ENCODE measurements around the gene SLC30A4.

The SLC30A4 gene, protein sequence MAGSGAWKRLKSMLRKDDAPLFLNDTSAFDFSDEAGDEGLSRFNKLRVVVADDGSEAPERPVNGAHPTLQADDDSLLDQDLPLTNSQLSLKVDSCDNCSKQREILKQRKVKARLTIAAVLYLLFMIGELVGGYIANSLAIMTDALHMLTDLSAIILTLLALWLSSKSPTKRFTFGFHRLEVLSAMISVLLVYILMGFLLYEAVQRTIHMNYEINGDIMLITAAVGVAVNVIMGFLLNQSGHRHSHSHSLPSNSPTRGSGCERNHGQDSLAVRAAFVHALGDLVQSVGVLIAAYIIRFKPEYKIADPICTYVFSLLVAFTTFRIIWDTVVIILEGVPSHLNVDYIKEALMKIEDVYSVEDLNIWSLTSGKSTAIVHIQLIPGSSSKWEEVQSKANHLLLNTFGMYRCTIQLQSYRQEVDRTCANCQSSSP

GRCh38 chr15:45522328-45523165 is at the start of gene SLC30A4:
Gene SLC30A4, minus strand, starts transcription at chr15:45522755. Its CDS starts 401 bp downstream, at chr15:45522354.
- no peak for DNase-seq (ENCODE audit: low read depth, low spot score)
- TF ChIP-seq, protein P1, sequence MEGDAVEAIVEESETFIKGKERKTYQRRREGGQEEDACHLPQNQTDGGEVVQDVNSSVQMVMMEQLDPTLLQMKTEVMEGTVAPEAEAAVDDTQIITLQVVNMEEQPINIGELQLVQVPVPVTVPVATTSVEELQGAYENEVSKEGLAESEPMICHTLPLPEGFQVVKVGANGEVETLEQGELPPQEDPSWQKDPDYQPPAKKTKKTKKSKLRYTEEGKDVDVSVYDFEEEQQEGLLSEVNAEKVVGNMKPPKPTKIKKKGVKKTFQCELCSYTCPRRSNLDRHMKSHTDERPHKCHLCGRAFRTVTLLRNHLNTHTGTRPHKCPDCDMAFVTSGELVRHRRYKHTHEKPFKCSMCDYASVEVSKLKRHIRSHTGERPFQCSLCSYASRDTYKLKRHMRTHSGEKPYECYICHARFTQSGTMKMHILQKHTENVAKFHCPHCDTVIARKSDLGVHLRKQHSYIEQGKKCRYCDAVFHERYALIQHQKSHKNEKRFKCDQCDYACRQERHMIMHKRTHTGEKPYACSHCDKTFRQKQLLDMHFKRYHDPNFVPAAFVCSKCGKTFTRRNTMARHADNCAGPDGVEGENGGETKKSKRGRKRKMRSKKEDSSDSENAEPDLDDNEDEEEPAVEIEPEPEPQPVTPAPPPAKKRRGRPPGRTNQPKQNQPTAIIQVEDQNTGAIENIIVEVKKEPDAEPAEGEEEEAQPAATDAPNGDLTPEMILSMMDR (IDR thresholded peaks at IDR 0.05; ENCODE audit: insufficient read depth, low read length, missing control alignments), result peak; percentile 30
- ChIA-PET POLR2A (no interaction called here), CTCF (interaction anchor here (0.6 to 1.2 kb wide), 3 partner anchors 9 to 92 kb away, joined by 3 to 5 read pairs (median 4); no protein-coding TSS in a partner anchor)
- H3K4me3 ChIP-seq (ENCODE audit: low read depth, low read length), result peak within 1 kb of the TSS; percentile 67

GRCh38 chr15:45555934-45556608 is 33.5 kb upstream of the SLC30A4 start:
- ChIA-PET POLR2A (no interaction called here), CTCF (no interaction called here)
- DNase-seq (ENCODE audit: low read depth, low spot score), result no peak
- TF ChIP-seq, protein P1 (IDR thresholded peaks at IDR 0.05; ENCODE audit: insufficient read depth, low read length, missing control alignments), result no peak
- no peak overlapping the region for H3K4me3 ChIP-seq (ENCODE audit: low read depth, low read length)

- TF ChIP-seq, protein P1 (IDR thresholded peaks at IDR 0.05; ENCODE audit: insufficient read depth, low read length, missing control alignments), result no peak
- POLR2A ChIA-PET, result no interaction called here
- no peak overlapping the region for H3K4me3 ChIP-seq (ENCODE audit: low read depth, low read length)
- DNase-seq (ENCODE audit: low read depth, low spot score), result no peak
- CTCF ChIA-PET, result interaction anchor here (0.6 kb wide), 1 partner anchor 60 kb away, joined by 3 read pairs; no protein-coding TSS in a partner anchor
These were observed 29.1 kb upstream of the SLC30A4 start for GRCh38 chr15:45551676-45552075.

GRCh38 chr15:45550436-45550835 is 27.9 kb upstream of the SLC30A4 start:
- DNase-seq (ENCODE audit: low read depth, low spot score), result no peak
- ChIA-PET CTCF (interaction anchor here (1.4 to 2.1 kb wide), 3 partner anchors 10 to 93 kb away, joined by 5 to 10 read pairs (median 6); no protein-coding TSS in a partner anchor), POLR2A (interaction anchor here (1.5 kb wide), 1 partner anchor 37 kb away, joined by 13 read pairs; the partner anchor contains the start of gene BLOC1S6)
- H3K4me3 ChIP-seq (ENCODE audit: low read depth, low read length), result no peak overlapping the region
- TF ChIP-seq, protein P1 (IDR thresholded peaks at IDR 0.05; ENCODE audit: insufficient read depth, low read length, missing control alignments), result no peak

DNA sequence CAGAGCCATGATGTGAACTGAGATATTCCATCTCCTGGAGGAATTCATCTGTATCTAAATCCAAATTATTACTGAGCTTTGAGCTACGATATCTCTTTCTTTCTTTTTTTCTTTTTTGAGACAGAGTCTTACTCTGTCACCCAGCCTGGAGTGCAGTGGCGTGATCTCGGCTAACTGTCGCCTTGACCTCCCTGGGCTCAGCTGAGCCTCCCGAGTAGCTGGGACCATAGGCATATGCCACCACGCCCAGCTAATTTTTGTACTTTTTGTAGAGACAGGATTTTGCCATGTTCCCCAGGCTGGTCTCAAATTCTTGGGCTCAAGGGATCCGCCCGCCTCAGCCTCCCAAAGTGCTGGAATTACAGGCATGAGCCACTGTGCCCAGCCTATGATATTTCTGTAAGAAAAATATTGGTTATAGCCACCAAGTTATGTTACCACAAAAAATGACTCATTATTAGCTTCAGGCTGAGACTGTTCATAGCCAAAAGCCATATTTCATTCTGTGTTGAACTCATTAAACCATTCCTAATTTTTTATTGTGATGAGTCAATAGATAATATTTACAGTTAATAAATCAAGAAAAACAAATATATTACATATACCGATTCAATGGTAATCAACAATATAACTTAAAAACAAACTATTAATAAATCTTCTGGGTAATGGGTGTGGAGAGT is 27.1 kb upstream of the SLC30A4 start:
- H3K4me3 ChIP-seq (ENCODE audit: low read depth, low read length), result no peak overlapping the region
- ChIA-PET POLR2A (interaction anchor here (1.0 to 1.5 kb wide), 2 partner anchors 37 to 82 kb away, joined by 6 to 13 read pairs; partner anchors contain the start of gene BLOC1S6), CTCF (interaction anchor here (1.4 to 2.1 kb wide), 4 partner anchors 9 to 92 kb away, joined by 5 to 10 read pairs (median 6); no protein-coding TSS in a partner anchor)
- TF ChIP-seq, protein P1 (IDR thresholded peaks at IDR 0.05; ENCODE audit: insufficient read depth, low read length, missing control alignments), result no peak
- no peak for DNase-seq (ENCODE audit: low read depth, low spot score)

Data from AG04449 (cell line).